GM12891 (cell line): ENCODE measurements around the gene CMPK2.

ENCODE experiments used
- POLR2A ChIP-seq: IDR thresholded peaks from 2 replicates; pipeline ENCODE4 v1.6.1; 2011; ENCODE audit warnings: low read depth, low read length, control low read depth
- POLR2AphosphoS5 ChIP-seq: IDR thresholded peaks from 2 replicates; pipeline ENCODE4 v1.6.1; 2011; ENCODE audit warnings: low read depth, low read length, control low read depth

GRCh38 chr2:6845903-6846302, 19.8 kb downstream of the CMPK2 start:
- no peak for TF ChIP-seq POLR2AphosphoS5
- no peak for TF ChIP-seq POLR2A
